Gastrocnemius medialis (tissue), 4 donors: ENCODE measurements around the gene CDKN2AIP. TPM values are rescaled to one million over a fixed set of nuclear protein-coding genes. Genes with fewer than 3 reads are reported as not detected.

Experiments used
- ATAC-seq, 2 donors: fragments of 150-250 bp; one replicate each; pipeline ENCODE4 v1.9.1; 2016
- DNase-seq, 2 donors: peaks; one replicate each; pipeline ENCODE4 v3.0.0-alpha.2; 2019
- H3K27ac ChIP-seq, 4 donors: fragments of 200-600 bp; sonication (generic); 1 replicate in 1 of 4; 2 replicates in 3 of 4; pipeline ENCODE4 v1.5.1; 2016 to 2018; ENCODE audit warnings: mild to moderate bottlenecking in 2 of 4, moderate library complexity in 1 of 4
- H3K27me3 ChIP-seq, 3 donors: fragments of 200-600 bp; sonication (generic) in 2 of 3; 1 replicate in 1 of 3; 2 replicates in 2 of 3; pipeline versions ENCODE4 v1.5.1 to v1.6.0; 2016 to 2019; ENCODE audit warnings: mild to moderate bottlenecking in 1 of 3, moderate library complexity in 1 of 3
- H3K36me3 ChIP-seq, 2 donors: fragments of 200-600 bp; sonication (generic) in 1 of 2; one replicate each; pipeline ENCODE4 v1.5.1; 2017 to 2018
- H3K4me1 ChIP-seq, 2 donors: fragments of 200-600 bp; sonication (generic) in 1 of 2; one replicate each; pipeline ENCODE4 v1.5.1; 2016 to 2017; ENCODE audit warnings: mild to moderate bottlenecking in 2 of 2
- H3K4me3 ChIP-seq, 4 donors: fragments of 200-600 bp; sonication (generic) in 3 of 4; 1 replicate in 1 of 4; 2 replicates in 3 of 4; pipeline ENCODE4 v1.5.1; 2016 to 2019; ENCODE audit warnings: mild to moderate bottlenecking in 2 of 4
- H3K9me3 ChIP-seq, 3 donors: fragments of 200-600 bp; sonication (generic) in 2 of 3; 1 replicate in 1 of 3; 2 replicates in 2 of 3; pipeline ENCODE4 v1.5.1; 2016 to 2019
- POLR2A ChIP-seq, 2 donors: fragments of 450-650 bp; IDR thresholded peaks; one replicate each; pipeline ENCODE4 v1.6.1; 2017; ENCODE audit warnings: antibody characterized with exemption in 2 of 2, mild to moderate bottlenecking in 2 of 2, moderate library complexity in 2 of 2
- in situ Hi-C, 4 donors: fragments of 200-750 bp; cut with MboI; loops; one replicate each; pipeline versions ENCODE4 v1.15.0 to v1.8.0; 2017; ENCODE audit warnings: low sequenced_read_pairs in 4 of 4
- intact Hi-C: fragments of 100-400 bp; cut with DNase I; formaldehyde crosslinking; loops from one replicate; pipeline ENCODE4 v1.15.1; 2023; ENCODE audit warnings: low total_unique reads
- total RNA-seq, 4 donors: library from RNA; depleted of rRNA; stranded (reverse); fragments of >200 nt; gene quantifications; one replicate each; pipeline versions ENCODE4 v1.1.0 to v1.2.3, GENCODE V29; 2016
- TF ChIP-seq, protein P1 (sequence below), 5 experiments: fragments of 450-650 bp in 3 of 5; fragments of 200-600 bp in 2 of 5; sonication (generic) in 2 of 5; IDR thresholded peaks in 4 of 5; conservative IDR thresholded peaks in 1 of 5; 1 replicate in 4 of 5; 2 replicates in 1 of 5; pipeline ENCODE4 v1.5.1; 2016 to 2019; ENCODE audit warnings: antibody characterized with exemption in 5 of 5, mild to moderate bottlenecking in 3 of 5, moderate library complexity in 3 of 5

The CDKN2AIP gene
- total RNA-seq, 4 donors from 2014 or later = 9.2 to 17.3 (median 12.2) TPM

DNA sequence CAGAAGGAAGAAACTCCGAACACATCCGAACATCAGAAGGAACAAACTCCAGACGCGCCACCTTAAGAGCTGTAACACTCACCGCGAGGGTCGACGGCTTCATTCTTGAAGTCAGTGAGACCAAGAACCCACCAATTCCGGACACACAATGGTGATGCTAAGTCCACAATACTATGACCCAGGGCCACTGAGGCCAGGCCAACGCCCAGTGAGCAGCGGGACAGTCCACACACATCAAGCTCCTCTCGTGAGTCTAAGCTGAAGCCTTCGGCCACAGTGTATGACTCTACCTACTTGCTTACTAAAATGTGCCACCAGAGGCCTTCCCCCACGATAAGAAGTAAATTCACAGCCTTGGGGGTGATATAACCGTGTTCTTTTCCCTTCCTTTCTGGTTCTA lies 10.2 kb upstream of the CDKN2AIP start:
- DNase-seq (no peak), ATAC-seq (no peak)
- H3K27me3 ChIP-seq = no peaks in the 10 kb centered on the region
- no peak overlapping the region for H3K4me3 ChIP-seq
- no peaks in the 10 kb centered on the region for H3K36me3 ChIP-seq
- in situ Hi-C loops = no loop called here
- H3K27ac ChIP-seq = no peak overlapping the region
- intact Hi-C loops = no loop called here
- H3K4me1 ChIP-seq = no peaks in the 10 kb centered on the region
- no peaks in the 10 kb centered on the region for H3K9me3 ChIP-seq
- TF ChIP-seq POLR2A (IDR thresholded peaks at IDR 0.05) = no peak
- TF ChIP-seq, protein P1, sequence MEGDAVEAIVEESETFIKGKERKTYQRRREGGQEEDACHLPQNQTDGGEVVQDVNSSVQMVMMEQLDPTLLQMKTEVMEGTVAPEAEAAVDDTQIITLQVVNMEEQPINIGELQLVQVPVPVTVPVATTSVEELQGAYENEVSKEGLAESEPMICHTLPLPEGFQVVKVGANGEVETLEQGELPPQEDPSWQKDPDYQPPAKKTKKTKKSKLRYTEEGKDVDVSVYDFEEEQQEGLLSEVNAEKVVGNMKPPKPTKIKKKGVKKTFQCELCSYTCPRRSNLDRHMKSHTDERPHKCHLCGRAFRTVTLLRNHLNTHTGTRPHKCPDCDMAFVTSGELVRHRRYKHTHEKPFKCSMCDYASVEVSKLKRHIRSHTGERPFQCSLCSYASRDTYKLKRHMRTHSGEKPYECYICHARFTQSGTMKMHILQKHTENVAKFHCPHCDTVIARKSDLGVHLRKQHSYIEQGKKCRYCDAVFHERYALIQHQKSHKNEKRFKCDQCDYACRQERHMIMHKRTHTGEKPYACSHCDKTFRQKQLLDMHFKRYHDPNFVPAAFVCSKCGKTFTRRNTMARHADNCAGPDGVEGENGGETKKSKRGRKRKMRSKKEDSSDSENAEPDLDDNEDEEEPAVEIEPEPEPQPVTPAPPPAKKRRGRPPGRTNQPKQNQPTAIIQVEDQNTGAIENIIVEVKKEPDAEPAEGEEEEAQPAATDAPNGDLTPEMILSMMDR (IDR thresholded peaks at IDR 0.05 in 4 of 5, conservative IDR thresholded peaks at IDR 0.05 in 1 of 5) = no peak

DNA sequence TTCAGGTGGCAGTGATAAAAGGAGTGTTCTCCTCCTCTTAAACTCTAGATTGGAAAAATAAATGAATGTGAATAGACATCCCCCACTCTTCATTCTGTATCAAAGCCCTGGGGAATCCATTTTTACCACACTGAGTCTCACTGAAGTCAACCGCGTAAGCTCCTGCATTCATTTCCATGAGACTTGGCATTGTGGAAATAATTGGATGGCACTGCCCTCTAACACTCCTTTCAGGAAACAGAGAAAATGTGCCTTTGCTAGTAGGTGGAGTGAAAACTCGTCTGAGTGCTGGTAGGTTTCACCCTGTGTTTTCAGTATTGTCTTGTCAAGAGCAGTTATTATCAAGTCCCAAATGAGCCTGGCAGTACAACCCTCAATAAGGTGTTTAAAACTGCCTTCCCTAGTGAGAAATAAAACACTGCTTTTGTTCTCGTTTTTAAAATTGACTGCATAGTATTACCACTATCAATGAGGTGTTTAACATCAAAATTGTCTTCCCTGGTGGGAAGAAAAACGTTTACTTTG lies 9.7 kb upstream of the CDKN2AIP start:
- Histone ChIP-seq H3K9me3 (no peaks in the 10 kb centered on the region), H3K4me3 (no peak overlapping the region), H3K27ac (no peak overlapping the region), H3K27me3 (no peaks in the 10 kb centered on the region), H3K4me1 (no peaks in the 10 kb centered on the region), H3K36me3 (no peaks in the 10 kb centered on the region)
- intact Hi-C loops = no loop called here
- in situ Hi-C loops = no loop called here
- ATAC-seq (no peak), DNase-seq (no peak)
- TF ChIP-seq POLR2A (IDR thresholded peaks at IDR 0.05) = no peak
- TF ChIP-seq, protein P1 (IDR thresholded peaks at IDR 0.05 in 4 of 5, conservative IDR thresholded peaks at IDR 0.05 in 1 of 5) = no peak

DNA sequence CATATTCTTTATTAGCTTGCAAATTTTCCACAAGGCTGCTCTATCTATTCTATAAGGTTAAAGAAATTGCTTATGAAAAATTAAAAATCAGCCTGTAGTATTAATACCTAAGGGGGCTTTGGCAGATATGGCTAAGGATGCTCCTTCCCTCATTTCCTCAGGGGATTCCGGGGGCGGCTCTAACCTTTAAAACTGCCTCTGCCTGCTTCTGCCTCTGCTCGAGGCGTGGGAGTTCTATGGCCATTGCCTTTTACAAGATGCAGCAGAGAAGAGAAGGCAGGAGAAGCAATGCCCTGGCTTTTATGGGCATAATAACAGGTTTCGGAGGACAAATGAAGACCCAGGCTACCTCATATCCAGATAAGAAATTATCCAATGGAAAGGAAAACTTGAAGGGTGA lies 8.6 kb upstream of the CDKN2AIP start:
- no peaks in the 10 kb centered on the region for H3K36me3 ChIP-seq
- no peaks in the 10 kb centered on the region for H3K4me1 ChIP-seq
- in situ Hi-C loops (no loop called here), intact Hi-C loops (no loop called here)
- H3K27me3 ChIP-seq = no peaks in the 10 kb centered on the region
- H3K4me3 ChIP-seq = no peak overlapping the region
- no peak for ATAC-seq
- TF ChIP-seq POLR2A (IDR thresholded peaks at IDR 0.05) = no peak
- TF ChIP-seq, protein P1 (IDR thresholded peaks at IDR 0.05 in 4 of 5, conservative IDR thresholded peaks at IDR 0.05 in 1 of 5) = no peak
- H3K27ac ChIP-seq = no peak overlapping the region
- H3K9me3 ChIP-seq = no peaks in the 10 kb centered on the region
- no peak for DNase-seq

DNA sequence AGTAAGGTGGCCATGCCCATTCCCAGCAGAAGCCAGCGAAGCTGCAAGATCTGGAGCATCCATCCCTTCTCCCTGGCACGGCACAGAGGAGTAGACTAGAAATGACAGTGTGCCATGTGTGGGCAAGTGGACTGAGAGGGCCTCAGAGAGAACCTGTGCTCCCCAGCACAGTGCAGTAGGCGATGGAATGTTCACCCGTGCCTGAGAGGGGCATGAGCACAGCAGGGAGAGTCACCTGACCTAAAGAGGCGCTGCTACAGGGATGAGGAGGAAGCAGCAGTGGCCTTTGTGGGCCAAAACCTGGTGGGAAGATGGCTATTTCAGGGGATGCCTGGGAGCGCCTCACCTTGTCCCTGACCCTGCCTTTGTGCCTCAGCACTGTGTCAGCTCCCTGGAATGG lies 8.0 kb upstream of the CDKN2AIP start:
- DNase-seq = no peak
- no peak overlapping the region for H3K27ac ChIP-seq
- no peaks in the 10 kb centered on the region for H3K27me3 ChIP-seq
- no peak overlapping the region for H3K4me3 ChIP-seq
- TF ChIP-seq POLR2A (IDR thresholded peaks at IDR 0.05) = no peak
- TF ChIP-seq, protein P1 (IDR thresholded peaks at IDR 0.05 in 4 of 5, conservative IDR thresholded peaks at IDR 0.05 in 1 of 5) = no peak
- intact Hi-C loops (no loop called here), in situ Hi-C loops (no loop called here)
- no peaks in the 10 kb centered on the region for H3K9me3 ChIP-seq
- no peak for ATAC-seq
- H3K36me3 ChIP-seq = no peaks in the 10 kb centered on the region
- no peaks in the 10 kb centered on the region for H3K4me1 ChIP-seq

DNA sequence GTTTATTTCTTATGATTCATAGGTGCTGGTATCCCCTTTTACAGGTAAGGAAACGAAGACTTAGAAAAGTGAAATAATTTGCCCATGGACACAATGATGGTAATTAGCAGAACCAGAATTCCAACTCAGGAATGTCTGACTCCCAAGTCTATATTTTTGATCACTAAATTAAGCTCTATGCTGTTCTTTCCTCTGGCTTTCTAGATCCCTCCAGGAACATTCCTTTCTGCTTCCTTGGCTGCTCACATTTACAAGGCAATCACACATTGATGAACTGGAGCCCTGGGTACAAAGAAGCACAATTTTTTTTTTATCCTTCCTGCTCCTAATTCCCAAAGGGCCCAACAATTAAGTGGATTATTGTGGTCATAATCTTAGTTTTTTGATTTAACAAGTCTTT lies 7.0 kb upstream of the CDKN2AIP start:
- Histone ChIP-seq H3K27me3 (no peaks in the 10 kb centered on the region), H3K4me3 (no peak overlapping the region), H3K9me3 (no peaks in the 10 kb centered on the region), H3K36me3 (no peaks in the 10 kb centered on the region), H3K4me1 (peaks cover 0 to 4% of the 10 kb centered on the region in 2 donors), H3K27ac (no peak overlapping the region)
- intact Hi-C loops (no loop called here), in situ Hi-C loops (no loop called here)
- no peak for ATAC-seq
- TF ChIP-seq POLR2A (IDR thresholded peaks at IDR 0.05) = no peak
- TF ChIP-seq, protein P1 (IDR thresholded peaks at IDR 0.05 in 4 of 5, conservative IDR thresholded peaks at IDR 0.05 in 1 of 5) = no peak
- no peak for DNase-seq
